Panc1 (cell line): ENCODE results near the gene RRBP1. TPM values are rescaled to one million over a fixed set of nuclear protein-coding genes. Genes with fewer than 3 reads are reported as not detected.

Source experiments
- ATAC-seq: fragments of 200-7000 bp; cut with Tn5 transposase; 2 replicates; pipeline ENCODE4 v1.9.1; 2020; ENCODE audit warnings: mild to moderate bottlenecking, moderate library complexity
- BruUV-seq: library from RNA; stranded (reverse); fragments of 400-500 nt; replicated peaks from 2 replicates; lab custom pipeline; 2021; lab: Mats Ljungman, UMichigan
- CTCF ChIA-PET: fragments of 300-600 bp; sonication (Branson Sonifier 250); formaldehyde crosslinking; loops from one replicate; lab custom pipeline; 2022; ENCODE audit warnings: antibody characterized with exemption; lab: Charles Lee
- POLR2A ChIA-PET: fragments of 300-600 bp; sonication (Branson Sonifier 250); formaldehyde crosslinking; loops from one replicate; lab custom pipeline; 2022; ENCODE audit warnings: antibody characterized with exemption; lab: Charles Lee
- DNase-seq: peaks from one replicate; pipeline ENCODE4 v3.0.0-alpha.2; 2010; ENCODE audit warnings: low read depth, low spot score
- H3K27ac ChIP-seq: 2 replicates; pipeline ENCODE4 v1.5.1; 2011; ENCODE audit warnings: mild to moderate bottlenecking, low read length, inconsistent platforms
- H3K27me3 ChIP-seq: fragments of 200-500 bp; sonication (Bioruptor generic); 2 replicates; pipeline ENCODE4 v1.6.0; 2014; ENCODE audit warnings: low read length, inconsistent platforms; ENCODE audit not compliant: control insufficient read depth, insufficient read depth
- H3K36me3 ChIP-seq: fragments of 200-500 bp; sonication (Bioruptor generic); 2 replicates; pipeline ENCODE4 v1.5.1; 2014; ENCODE audit warnings: inconsistent platforms, mild to moderate bottlenecking, low read length, moderate library complexity; ENCODE audit not compliant: control insufficient read depth, insufficient read depth
- H3K4me1 ChIP-seq: 2 replicates; pipeline ENCODE4 v1.5.1; 2011; ENCODE audit warnings: inconsistent platforms, mild to moderate bottlenecking, low read length, moderate library complexity; ENCODE audit not compliant: control insufficient read depth, insufficient read depth
- H3K4me3 ChIP-seq, 2 experiments: 2 replicates each; pipeline ENCODE4 v1.5.1; 2011 to 2012; ENCODE audit warnings: low read depth in 2 of 2, low read length in 2 of 2, mild to moderate bottlenecking in 2 of 2, inconsistent platforms in 1 of 2, moderate library complexity in 1 of 2
- H3K9me3 ChIP-seq: fragments of 200-500 bp; sonication (Bioruptor generic); 2 replicates; pipeline ENCODE4 v1.5.1; 2014; ENCODE audit warnings: low read depth, mild to moderate bottlenecking, inconsistent platforms, low read length, moderate library complexity; ENCODE audit not compliant: control insufficient read depth, insufficient read depth
- POLR2AphosphoS5 ChIP-seq: IDR thresholded peaks from 2 replicates; pipeline ENCODE4 v1.6.1; 2012; ENCODE audit warnings: mild to moderate bottlenecking, low read depth, low read length, moderate library complexity
- SIN3A ChIP-seq: IDR thresholded peaks from 2 replicates; pipeline ENCODE4 v1.6.1; 2012; ENCODE audit warnings: low read depth, mild to moderate bottlenecking, low read length, moderate library complexity, borderline replicate concordance; ENCODE audit not compliant: insufficient read depth
- TCF7L2 ChIP-seq: IDR thresholded peaks from 2 replicates; pipeline ENCODE4 v1.6.1; 2011; ENCODE audit warnings: mild to moderate bottlenecking, low read depth, low read length, inconsistent platforms
- in situ Hi-C: cut with HindIII; loops from 2 replicates; pipeline ENCODE4 v1.10.0; 2016; ENCODE audit warnings: low sequenced_read_pairs, low pct_unique_long_range_greater_than_20kb
- intact Hi-C: fragments of 100-400 bp; cut with micrococcal nuclease; formaldehyde crosslinking; loops from one replicate; pipeline ENCODE4 v1.10.0; 2022; ENCODE audit not compliant: unreplicated experiment
- total RNA-seq: library from RNA; stranded (reverse); gene quantifications from one replicate; pipeline ENCODE4 v1.2.1, GENCODE V29; 2021; ENCODE audit not compliant: unreplicated experiment
- TF ChIP-seq, protein P1 (sequence below), 2 experiments: IDR thresholded peaks; 2 replicates each; pipeline ENCODE4 v1.6.1; 2011 to 2012; ENCODE audit warnings: low read depth in 2 of 2, control low read depth in 1 of 2, low read length in 1 of 2, mild to moderate bottlenecking in 1 of 2, moderate library complexity in 1 of 2; ENCODE audit not compliant: insufficient read depth in 1 of 2
- TF ChIP-seq, protein P2 (sequence below): fragments of 450-650 bp; IDR thresholded peaks from 2 replicates; pipeline ENCODE4 v1.5.1; 2017; ENCODE audit warnings: mild to moderate bottlenecking

RRBP1 gene
- total RNA-seq, 1 experiment from 2014 or later: 152 TPM

DNA sequence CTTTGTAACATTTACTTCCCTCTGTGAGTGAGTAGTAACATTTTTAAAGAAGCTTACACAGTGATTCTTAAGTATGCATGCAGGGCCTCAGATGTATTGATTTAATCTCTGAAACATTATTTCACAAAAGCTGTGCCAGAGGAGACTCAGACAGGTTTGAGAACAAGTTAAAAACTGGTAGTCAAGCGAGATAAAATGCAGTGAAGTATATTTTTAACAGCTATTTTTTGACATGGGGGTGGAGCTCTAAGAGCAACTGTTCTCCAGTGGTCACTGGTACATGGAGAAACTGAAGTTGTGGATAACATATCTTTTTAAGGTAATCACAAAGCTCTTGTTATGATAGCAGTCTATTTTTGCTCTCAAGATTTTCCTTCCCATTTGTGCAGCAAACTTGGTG lies 91.8 kb downstream of the RRBP1 start:
- BruUV-seq: no TSS peak
- intact Hi-C loops: no loop called here

DNA sequence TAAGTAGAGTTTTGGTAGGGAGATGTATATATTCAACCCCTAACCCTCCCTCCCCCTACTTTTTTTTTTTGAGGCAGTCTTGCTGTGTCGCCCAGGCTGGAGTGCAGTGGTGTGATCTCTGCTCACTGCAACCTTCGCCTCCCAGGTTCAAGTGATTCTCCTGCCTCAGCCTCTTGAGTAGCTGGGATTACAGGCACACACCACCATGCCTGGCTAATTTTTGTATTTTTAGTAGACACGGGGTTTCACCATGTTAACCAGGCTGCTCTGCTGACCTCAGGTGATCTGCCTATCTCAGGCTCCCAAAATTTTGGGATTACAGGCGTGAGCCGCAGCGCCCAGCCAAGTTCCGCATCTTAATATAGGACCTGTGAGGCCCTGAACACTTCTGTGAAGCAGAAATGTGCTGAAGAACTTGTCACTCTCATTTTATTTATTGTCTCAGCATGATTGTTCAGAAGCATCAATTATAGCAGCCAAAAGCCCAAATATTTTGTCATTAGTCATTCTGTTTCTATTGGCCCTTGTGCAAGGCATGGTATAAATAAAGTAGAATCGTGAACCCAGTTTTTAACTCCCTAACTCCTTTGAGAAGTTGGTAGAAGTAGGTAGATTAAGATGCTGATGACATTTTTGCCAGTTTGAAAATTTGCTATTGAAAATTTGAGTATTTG lies 92.7 kb downstream of the RRBP1 start:
- no peak for TF ChIP-seq TCF7L2
- TF ChIP-seq POLR2AphosphoS5: no peak
- TF ChIP-seq, protein P1, sequence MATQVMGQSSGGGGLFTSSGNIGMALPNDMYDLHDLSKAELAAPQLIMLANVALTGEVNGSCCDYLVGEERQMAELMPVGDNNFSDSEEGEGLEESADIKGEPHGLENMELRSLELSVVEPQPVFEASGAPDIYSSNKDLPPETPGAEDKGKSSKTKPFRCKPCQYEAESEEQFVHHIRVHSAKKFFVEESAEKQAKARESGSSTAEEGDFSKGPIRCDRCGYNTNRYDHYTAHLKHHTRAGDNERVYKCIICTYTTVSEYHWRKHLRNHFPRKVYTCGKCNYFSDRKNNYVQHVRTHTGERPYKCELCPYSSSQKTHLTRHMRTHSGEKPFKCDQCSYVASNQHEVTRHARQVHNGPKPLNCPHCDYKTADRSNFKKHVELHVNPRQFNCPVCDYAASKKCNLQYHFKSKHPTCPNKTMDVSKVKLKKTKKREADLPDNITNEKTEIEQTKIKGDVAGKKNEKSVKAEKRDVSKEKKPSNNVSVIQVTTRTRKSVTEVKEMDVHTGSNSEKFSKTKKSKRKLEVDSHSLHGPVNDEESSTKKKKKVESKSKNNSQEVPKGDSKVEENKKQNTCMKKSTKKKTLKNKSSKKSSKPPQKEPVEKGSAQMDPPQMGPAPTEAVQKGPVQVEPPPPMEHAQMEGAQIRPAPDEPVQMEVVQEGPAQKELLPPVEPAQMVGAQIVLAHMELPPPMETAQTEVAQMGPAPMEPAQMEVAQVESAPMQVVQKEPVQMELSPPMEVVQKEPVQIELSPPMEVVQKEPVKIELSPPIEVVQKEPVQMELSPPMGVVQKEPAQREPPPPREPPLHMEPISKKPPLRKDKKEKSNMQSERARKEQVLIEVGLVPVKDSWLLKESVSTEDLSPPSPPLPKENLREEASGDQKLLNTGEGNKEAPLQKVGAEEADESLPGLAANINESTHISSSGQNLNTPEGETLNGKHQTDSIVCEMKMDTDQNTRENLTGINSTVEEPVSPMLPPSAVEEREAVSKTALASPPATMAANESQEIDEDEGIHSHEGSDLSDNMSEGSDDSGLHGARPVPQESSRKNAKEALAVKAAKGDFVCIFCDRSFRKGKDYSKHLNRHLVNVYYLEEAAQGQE (IDR thresholded peaks at IDR 0.05; ENCODE audit: insufficient read depth in 1 of 2, low read depth in 2 of 2, low read length in 1 of 2): no peak
- no peak for TF ChIP-seq SIN3A
- TF ChIP-seq, protein P2, sequence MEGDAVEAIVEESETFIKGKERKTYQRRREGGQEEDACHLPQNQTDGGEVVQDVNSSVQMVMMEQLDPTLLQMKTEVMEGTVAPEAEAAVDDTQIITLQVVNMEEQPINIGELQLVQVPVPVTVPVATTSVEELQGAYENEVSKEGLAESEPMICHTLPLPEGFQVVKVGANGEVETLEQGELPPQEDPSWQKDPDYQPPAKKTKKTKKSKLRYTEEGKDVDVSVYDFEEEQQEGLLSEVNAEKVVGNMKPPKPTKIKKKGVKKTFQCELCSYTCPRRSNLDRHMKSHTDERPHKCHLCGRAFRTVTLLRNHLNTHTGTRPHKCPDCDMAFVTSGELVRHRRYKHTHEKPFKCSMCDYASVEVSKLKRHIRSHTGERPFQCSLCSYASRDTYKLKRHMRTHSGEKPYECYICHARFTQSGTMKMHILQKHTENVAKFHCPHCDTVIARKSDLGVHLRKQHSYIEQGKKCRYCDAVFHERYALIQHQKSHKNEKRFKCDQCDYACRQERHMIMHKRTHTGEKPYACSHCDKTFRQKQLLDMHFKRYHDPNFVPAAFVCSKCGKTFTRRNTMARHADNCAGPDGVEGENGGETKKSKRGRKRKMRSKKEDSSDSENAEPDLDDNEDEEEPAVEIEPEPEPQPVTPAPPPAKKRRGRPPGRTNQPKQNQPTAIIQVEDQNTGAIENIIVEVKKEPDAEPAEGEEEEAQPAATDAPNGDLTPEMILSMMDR: no peak
- intact Hi-C loops (no loop called here), in situ Hi-C loops (no loop called here)
- Histone ChIP-seq H3K9me3 (no peaks in the 10 kb centered on the region), H3K36me3 (no peaks in the 10 kb centered on the region), H3K27ac (no peak overlapping the region), H3K27me3 (no peaks in the 10 kb centered on the region), H3K4me3 (no peak overlapping the region), H3K4me1 (peaks cover 37% of the 10 kb centered on the region; the same call in 1 of the 2 replicates)
- ChIA-PET CTCF (no interaction called here), POLR2A (interaction anchor here (0.6 kb wide), 1 partner anchor 19 kb away, joined by 8 read pairs; the partner anchor contains the start of gene DSTN)
- no TSS peak for BruUV-seq
- ATAC-seq (peak; percentile 13; the same call in 1 of the 2 replicates), DNase-seq (no peak)

More for the DNA sequence above, 91.8 kb downstream of the RRBP1 start:
- Histone ChIP-seq H3K4me1 (peaks cover 44% of the 10 kb centered on the region; the same call in 1 of the 2 replicates), H3K27ac (no peak overlapping the region), H3K36me3 (no peaks in the 10 kb centered on the region), H3K4me3 (no peak overlapping the region), H3K9me3 (no peaks in the 10 kb centered on the region), H3K27me3 (no peaks in the 10 kb centered on the region)
- no peak for DNase-seq
- ChIA-PET CTCF (no interaction called here), POLR2A (no interaction called here)
- no peak for ATAC-seq
- no peak for TF ChIP-seq POLR2AphosphoS5
- TF ChIP-seq SIN3A: no peak
- TF ChIP-seq TCF7L2: no peak
- TF ChIP-seq, protein P1 (IDR thresholded peaks at IDR 0.05; ENCODE audit: insufficient read depth in 1 of 2, low read depth in 2 of 2, low read length in 1 of 2): no peak
- TF ChIP-seq, protein P2: no peak
- in situ Hi-C loops: no loop called here
